Cardiac muscle cell (in vitro differentiated cells and primary cell): Measurements from ENCODE around the gene LIMCH1. TPM values are rescaled to one million over a fixed set of nuclear protein-coding genes. Genes with fewer than 3 reads are reported as not detected.
A peak's percentile ranks its signal among the peaks of the same experiment; 100 is the strongest.

Experiments
- DNase-seq, 2 donors: peaks; one replicate each; pipeline versions ENCODE4 v3.0.0 to v3.0.0-alpha.2; 2010 to 2017; ENCODE audit warnings: low read depth in 1 of 2, low spot score in 1 of 2
- H3K27ac ChIP-seq: fragments of 200-600 bp; sonication (generic); 2 replicates; pipeline ENCODE4 v1.5.1; 2016
- H3K27me3 ChIP-seq: fragments of 200-600 bp; sonication (generic); 2 replicates; pipeline ENCODE4 v1.6.0; 2016; ENCODE audit warnings: control low read depth
- H3K36me3 ChIP-seq: fragments of 200-600 bp; sonication (generic); 2 replicates; pipeline ENCODE4 v1.5.1; 2016; ENCODE audit warnings: control low read depth
- H3K4me1 ChIP-seq: fragments of 200-600 bp; sonication (generic); 2 replicates; pipeline ENCODE4 v1.8.1; 2017; ENCODE audit warnings: low read depth, mild to moderate bottlenecking, mixed run types
- H3K4me3 ChIP-seq: fragments of 200-600 bp; sonication (generic); 2 replicates; pipeline ENCODE4 v1.5.1; 2016; ENCODE audit warnings: mild to moderate bottlenecking
- H3K9me3 ChIP-seq: fragments of 200-600 bp; sonication (generic); 2 replicates; pipeline ENCODE4 v1.5.1; 2017; ENCODE audit warnings: low read depth, mild to moderate bottlenecking, control low read depth
- polyA plus RNA-seq: library from polyadenylated mRNA; unstranded; fragments of >200 nt; fragmentation: Nextera tagmentation; extraction: Ambion mirVana; gene quantifications from 2 replicates; pipeline ENCODE4 v1.2.1, GENCODE V29; 2016
- total RNA-seq: library from RNA; depleted of rRNA; stranded (reverse); fragments of >200 nt; gene quantifications from 2 replicates; pipeline ENCODE4 v1.2.3, GENCODE V29; 2016
- TF ChIP-seq, protein P1 (sequence below): IDR thresholded peaks from 2 replicates; pipeline ENCODE4 v1.5.1; 2012; ENCODE audit warnings: low read depth, mild to moderate bottlenecking, low read length

Gene LIMCH1
- total and polyA plus RNA-seq, 2 experiments from 2014 or later: 2.8 to 4.5 TPM

DNA sequence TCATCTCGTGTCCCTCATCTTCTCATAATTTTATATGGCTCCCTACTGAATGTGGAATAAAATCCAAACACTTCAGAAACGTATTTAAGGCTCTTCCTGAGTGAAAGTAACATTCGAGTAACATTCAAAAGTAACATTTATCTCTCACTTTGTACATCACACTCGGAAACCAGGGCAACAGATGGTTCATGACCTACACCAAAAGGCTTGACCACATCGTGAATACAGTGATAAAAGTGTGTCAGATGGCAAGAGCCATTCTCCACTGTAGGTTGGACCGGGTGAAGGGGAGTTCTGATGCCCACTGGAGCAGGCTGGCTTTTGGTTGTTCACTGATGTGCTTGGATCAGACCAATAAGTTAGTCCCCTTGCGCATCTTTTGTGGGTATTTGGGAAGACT is 5.6 kb upstream of the LIMCH1 start:
- no peak overlapping the region for H3K27ac ChIP-seq
- DNase-seq: no peak
- no peaks in the 10 kb centered on the region for H3K9me3 ChIP-seq
- no peak overlapping the region for H3K4me3 ChIP-seq
- no peaks in the 10 kb centered on the region for H3K36me3 ChIP-seq
- TF ChIP-seq, protein P1, sequence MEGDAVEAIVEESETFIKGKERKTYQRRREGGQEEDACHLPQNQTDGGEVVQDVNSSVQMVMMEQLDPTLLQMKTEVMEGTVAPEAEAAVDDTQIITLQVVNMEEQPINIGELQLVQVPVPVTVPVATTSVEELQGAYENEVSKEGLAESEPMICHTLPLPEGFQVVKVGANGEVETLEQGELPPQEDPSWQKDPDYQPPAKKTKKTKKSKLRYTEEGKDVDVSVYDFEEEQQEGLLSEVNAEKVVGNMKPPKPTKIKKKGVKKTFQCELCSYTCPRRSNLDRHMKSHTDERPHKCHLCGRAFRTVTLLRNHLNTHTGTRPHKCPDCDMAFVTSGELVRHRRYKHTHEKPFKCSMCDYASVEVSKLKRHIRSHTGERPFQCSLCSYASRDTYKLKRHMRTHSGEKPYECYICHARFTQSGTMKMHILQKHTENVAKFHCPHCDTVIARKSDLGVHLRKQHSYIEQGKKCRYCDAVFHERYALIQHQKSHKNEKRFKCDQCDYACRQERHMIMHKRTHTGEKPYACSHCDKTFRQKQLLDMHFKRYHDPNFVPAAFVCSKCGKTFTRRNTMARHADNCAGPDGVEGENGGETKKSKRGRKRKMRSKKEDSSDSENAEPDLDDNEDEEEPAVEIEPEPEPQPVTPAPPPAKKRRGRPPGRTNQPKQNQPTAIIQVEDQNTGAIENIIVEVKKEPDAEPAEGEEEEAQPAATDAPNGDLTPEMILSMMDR: no peak
- peaks cover 16% of the 10 kb centered on the region for H3K27me3 ChIP-seq
- no peaks in the 10 kb centered on the region for H3K4me1 ChIP-seq

DNA sequence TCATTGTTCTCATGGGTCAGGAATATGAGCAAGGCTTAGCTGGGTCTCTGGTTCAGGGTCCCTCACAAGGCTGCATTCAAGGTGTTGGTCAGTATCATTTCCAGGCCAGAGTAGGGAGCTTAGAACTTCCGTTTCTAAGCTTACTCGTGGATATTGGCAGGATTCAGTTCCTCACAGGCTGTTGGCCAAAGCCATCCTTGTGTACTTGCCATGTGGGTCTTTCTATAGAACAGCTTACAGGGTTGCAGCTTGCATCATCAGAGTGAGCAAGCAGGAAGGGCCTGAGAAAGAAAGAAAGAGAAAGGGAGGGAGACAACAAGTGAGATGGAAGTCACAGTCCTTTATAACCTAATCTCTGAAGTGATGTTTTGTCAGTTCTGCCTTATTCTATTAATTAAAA is 5.1 kb upstream of the LIMCH1 start:
- no peaks in the 10 kb centered on the region for H3K36me3 ChIP-seq
- H3K27ac ChIP-seq: no peak overlapping the region
- H3K4me3 ChIP-seq: no peak overlapping the region
- H3K9me3 ChIP-seq: no peaks in the 10 kb centered on the region
- TF ChIP-seq, protein P1: no peak
- DNase-seq: peak in 1 of 2 donors; percentile 47
- no peaks in the 10 kb centered on the region for H3K4me1 ChIP-seq
- peaks cover 16% of the 10 kb centered on the region for H3K27me3 ChIP-seq

DNA sequence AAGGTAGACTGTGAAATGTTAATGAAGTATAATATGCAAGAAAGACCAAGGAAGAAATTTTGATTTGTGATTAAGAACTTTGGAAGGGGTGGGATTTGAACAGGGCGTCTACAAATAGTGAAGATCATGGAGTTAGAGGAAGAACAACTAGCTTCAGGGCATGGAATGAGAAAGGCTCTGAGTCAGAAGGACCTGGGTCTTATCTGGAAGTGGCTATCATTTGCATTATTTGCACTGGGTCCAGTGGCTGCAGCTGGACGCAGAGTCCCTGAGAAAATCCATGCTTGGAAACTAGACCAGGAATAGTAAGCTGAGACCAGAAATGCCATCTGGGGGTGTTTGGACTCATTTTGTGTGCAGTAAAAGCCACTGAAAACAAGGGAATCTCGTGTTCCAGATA is 4.3 kb upstream of the LIMCH1 start:
- Histone ChIP-seq H3K4me3 (no peak overlapping the region), H3K9me3 (no peaks in the 10 kb centered on the region), H3K4me1 (no peaks in the 10 kb centered on the region), H3K27me3 (peaks cover 18% of the 10 kb centered on the region), H3K36me3 (no peaks in the 10 kb centered on the region), H3K27ac (no peak overlapping the region)
- TF ChIP-seq, protein P1: no peak
- no peak for DNase-seq

DNA sequence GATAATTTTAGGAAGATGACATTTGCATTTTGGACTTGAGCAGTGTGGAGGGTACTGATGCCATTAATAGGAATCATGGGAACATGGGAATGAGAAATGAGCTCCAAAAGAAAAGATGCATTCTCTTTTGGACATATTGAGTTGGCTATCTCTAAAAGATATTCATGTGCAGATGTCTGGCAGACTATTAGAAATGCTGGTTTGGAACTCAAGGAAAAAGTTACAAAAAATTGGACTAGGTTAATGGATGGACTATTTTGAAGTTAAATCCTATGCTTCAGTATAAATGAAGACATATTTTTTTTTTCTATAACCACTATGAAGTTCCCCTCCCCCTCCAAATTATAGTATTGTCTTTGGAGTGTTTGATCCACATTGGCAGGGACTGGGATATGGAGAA is 3.6 kb upstream of the LIMCH1 start:
- Histone ChIP-seq H3K27ac (no peak overlapping the region), H3K9me3 (no peaks in the 10 kb centered on the region), H3K4me3 (no peak overlapping the region), H3K4me1 (no peaks in the 10 kb centered on the region), H3K36me3 (no peaks in the 10 kb centered on the region), H3K27me3 (peaks cover 23% of the 10 kb centered on the region)
- TF ChIP-seq, protein P1: no peak
- no peak for DNase-seq

DNA sequence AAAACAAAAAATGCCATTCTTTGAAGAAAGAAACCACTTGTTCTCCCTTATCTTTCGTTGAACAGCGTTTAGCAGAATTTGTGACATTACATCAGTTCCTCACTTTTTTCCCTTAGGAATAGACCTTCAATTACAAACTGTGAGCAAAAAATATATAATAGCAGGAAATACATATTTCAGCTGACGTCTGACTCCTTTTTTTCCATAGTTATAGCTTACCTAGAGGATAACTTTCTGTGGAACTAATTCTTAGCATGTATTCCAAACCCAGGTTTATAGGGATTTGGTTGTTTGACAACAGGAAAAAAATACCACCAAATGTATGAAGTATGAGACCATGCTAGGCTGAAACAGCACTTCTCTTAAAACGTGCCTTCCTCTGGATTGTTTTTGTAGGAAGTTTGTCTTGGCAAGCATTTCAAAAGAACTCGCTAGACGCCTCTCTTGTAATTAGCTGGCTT is 2.0 kb upstream of the LIMCH1 start:
- Histone ChIP-seq H3K4me1 (no peaks in the 10 kb centered on the region), H3K4me3 (no peak overlapping the region), H3K9me3 (no peaks in the 10 kb centered on the region), H3K27me3 (peaks cover 33% of the 10 kb centered on the region), H3K27ac (no peak overlapping the region), H3K36me3 (no peaks in the 10 kb centered on the region)
- TF ChIP-seq, protein P1: no peak
- peak in 1 of 2 donors; percentile 39 for DNase-seq
